Right cardiac atrium (tissue), 5 donors: Measurements from ENCODE around the gene KCNK17. TPM values are rescaled to one million over a fixed set of nuclear protein-coding genes. Genes with fewer than 3 reads are reported as not detected.
"Not testable (repeated sequence)": the region's sequence is repeated elsewhere in the genome, so short reads cannot be mapped to it uniquely, and the experiment has no call there.

Source experiments
- ATAC-seq, 2 donors: fragments of 200-7000 bp; cut with Tn5 transposase; one replicate each; pipeline versions ENCODE4 v1.8.0 to v1.9.1; 2020; ENCODE audit warnings: moderate library complexity in 2 of 2, mild to moderate bottlenecking in 1 of 2
- DNase-seq, 3 donors: peaks; one replicate each; pipeline ENCODE4 v3.0.0-alpha.2; 2020
- H3K27ac ChIP-seq: one replicate; pipeline ENCODE4 v1.5.1; 2013; ENCODE audit warnings: mild to moderate bottlenecking, low read length, control low read depth, moderate library complexity
- H3K27me3 ChIP-seq: one replicate; pipeline ENCODE4 v1.6.1; 2013; ENCODE audit not compliant: control insufficient read depth, insufficient read depth
- H3K4me1 ChIP-seq: one replicate; pipeline ENCODE4 v1.6.1; 2013; ENCODE audit warnings: low read length; ENCODE audit not compliant: control insufficient read depth, insufficient read depth
- H3K4me3 ChIP-seq: one replicate; pipeline ENCODE4 v1.5.1; 2013; ENCODE audit warnings: low read length, control low read depth
- H3K9me3 ChIP-seq: one replicate; pipeline ENCODE4 v1.6.1; 2013; ENCODE audit warnings: low read length; ENCODE audit not compliant: control insufficient read depth
- WGBS: extraction: QIAGEN DNeasy Blood & Tissue Kit; methylation state at CpG from one replicate; pipeline ENCODE4 v1.1.7; 2013; 5-methylcytosine and 5-hydroxymethylcytosine counted together
- intact Hi-C, 4 donors: fragments of 100-400 bp; cut with DNase I; formaldehyde crosslinking; loops; one replicate each; pipeline versions ENCODE4 v1.11.0 to v1.14.0; 2022 to 2023
- polyA plus RNA-seq: library from polyadenylated mRNA; stranded (reverse); fragments of 200-250 nt; gene quantifications from one replicate; pipeline ENCODE4 v1.2.3, GENCODE V29; 2013
- total RNA-seq, 4 donors: library from RNA; stranded (reverse); fragmentation: NEBNext Ultra II Directional; extraction: Animal tissue kit (Norgen Biotek cat#: 25700); gene quantifications; one replicate each; pipeline ENCODE4 v1.2.1, GENCODE V29; 2021
- donor health status: healthy with polysubstance abuse.
- donor health status: DM: no; HTN: yes; CAD: no.
- donor health status: DM: no; HTN: no; CAD: no.
- donor health status: DM: no; HTN: yes; CAD: no; lungs with severe emphysema.
- donor health status: DM: yes; HTN: yes; CAD: no.

Gene KCNK17
- total and polyA plus RNA-seq, 5 donors, result 2.5 to 9.3 (median 3.8) TPM

DNA sequence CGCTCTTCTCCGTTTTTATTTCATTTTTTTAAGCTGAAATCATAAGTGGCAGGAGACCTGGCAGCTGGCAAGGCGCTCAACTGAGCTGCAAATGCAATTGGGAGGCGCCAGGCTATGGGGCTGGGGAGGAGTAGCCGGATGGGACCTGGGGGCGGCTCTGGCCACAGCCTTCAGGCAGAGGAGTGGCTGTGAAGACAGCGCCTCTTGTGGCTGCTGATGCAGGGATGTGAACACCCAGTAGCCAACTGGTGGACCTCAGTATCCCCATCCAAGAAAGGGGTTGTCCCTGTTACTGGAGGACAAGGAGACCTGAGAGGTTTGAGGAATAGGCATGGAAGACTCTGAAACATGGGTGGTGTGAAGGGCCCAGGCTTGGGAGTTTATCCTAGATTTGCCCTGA lies 12.6 kb downstream of the KCNK17 start:
- intact Hi-C loops, result loop anchor here (2.0 to 10.0 kb wide), 6 partner anchors 134 to 429 kb away; no protein-coding TSS in a partner anchor

DNA sequence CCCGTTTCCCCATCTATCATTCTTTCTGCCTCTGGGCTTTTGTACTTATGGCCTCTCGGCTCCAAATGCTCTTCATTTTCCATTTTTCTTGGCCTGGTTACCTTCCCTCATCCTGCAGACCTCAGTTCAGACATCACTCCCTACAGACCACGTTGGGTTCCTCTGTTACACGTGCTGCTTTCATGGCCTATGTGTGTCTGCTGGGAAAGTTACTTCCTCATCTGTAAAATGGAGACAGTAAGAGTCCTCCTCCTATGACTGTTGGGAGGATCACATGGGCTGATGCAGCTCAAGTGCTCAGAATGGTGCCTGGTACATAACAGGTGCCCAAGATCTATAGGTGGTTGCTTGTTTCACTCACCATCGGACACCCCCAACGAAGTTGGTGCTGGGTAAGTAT lies 13.5 kb downstream of the KCNK17 start:
- no peaks in the 10 kb centered on the region for H3K27me3 ChIP-seq
- intact Hi-C loops, result loop anchor here (5.0 to 10.0 kb wide), 5 partner anchors 133 to 428 kb away; no protein-coding TSS in a partner anchor
- peaks cover 2% of the 10 kb centered on the region for H3K4me1 ChIP-seq
- no peak overlapping the region for H3K27ac ChIP-seq
- no peak for DNase-seq
- H3K4me3 ChIP-seq, result no peak overlapping the region
- ATAC-seq, result no peak
- WGBS, result 81% methylated on average over 6 of the region's 6 CpGs
- no peaks in the 10 kb centered on the region for H3K9me3 ChIP-seq

More for the DNA sequence above, 12.6 kb downstream of the KCNK17 start:
- no peak for ATAC-seq
- DNase-seq, result peak in 2 of 3 donors; percentile 32 to 77
- Histone ChIP-seq H3K4me3 (no peak overlapping the region), H3K27ac (no peak overlapping the region), H3K4me1 (no peaks in the 10 kb centered on the region), H3K27me3 (no peaks in the 10 kb centered on the region), H3K9me3 (no peaks in the 10 kb centered on the region)
- WGBS, result 65% methylated on average over 7 of the region's 7 CpGs

DNA sequence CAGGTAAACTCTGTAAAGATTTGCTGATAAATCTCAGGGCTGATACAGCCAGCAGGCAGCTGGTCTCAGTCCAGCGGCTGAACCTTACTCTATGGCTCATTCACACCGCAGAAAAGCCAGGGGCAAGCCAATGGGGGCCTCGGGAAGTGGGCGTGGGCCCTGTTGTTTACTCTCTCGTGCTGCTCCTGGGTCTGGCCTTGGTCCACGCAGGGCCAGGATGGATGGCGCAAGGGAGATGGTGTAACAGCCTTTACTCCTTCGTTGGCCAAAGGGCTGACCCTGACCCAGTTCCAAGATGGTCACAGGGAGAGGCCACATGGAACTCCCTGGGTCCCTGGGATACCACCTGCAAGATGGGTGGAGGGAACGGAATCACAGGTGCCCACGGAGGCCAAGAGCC lies 16.2 kb downstream of the KCNK17 start:
- intact Hi-C loops, result no loop called here
- WGBS, result 74% methylated on average over 10 of the region's 10 CpGs
- Histone ChIP-seq H3K27me3 (no peaks in the 10 kb centered on the region), H3K4me3 (no peak overlapping the region), H3K9me3 (no peaks in the 10 kb centered on the region), H3K27ac (no peak overlapping the region), H3K4me1 (peaks cover 2% of the 10 kb centered on the region)
- DNase-seq (no peak), ATAC-seq (no peak)

DNA sequence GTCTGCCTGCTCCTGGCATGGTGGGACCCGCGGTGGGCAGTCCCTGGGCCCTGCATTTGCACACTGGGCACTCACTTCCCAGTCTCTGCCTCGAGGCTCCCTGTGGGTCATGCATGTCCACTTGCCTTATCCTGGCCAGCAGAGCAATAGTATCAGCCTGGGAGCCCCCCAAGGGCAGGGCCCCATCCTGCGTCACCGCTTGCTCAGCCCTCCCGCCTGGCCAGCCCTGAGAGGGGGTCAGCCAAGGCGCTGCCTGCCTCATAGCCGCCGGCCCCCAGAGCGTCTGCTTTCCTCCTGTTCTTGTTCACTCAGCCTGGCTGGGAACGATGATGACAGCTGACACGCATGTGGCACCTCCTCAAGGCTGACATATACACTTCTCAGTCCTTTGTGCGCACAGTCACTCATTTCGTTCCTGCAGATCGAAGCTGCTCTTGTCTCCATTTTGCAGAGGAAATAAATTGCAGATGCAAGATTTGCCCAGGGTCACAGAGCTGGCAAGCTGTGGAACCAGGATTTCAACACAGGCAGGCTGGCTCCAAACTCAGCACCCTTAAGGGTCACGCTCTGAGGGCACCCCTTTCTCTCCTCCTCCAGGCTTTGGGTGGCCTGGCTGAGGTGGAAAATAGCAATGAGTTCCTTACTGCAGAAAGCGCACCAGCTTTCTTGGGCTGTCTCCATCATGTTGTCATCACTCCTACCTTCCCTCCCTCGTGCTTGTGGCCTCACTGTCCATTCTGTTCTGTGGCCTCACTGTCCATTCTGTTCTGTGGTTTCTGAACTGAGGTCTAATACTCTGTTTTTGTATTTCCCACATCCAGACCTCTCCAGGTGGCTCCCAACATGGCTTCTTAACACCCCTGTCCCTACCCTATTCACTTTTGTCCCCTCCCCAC lies 17.2 kb downstream of the KCNK17 start:
- Histone ChIP-seq H3K27me3 (no peaks in the 10 kb centered on the region), H3K27ac (no peak overlapping the region), H3K9me3 (no peaks in the 10 kb centered on the region), H3K4me3 (no peak overlapping the region), H3K4me1 (peaks cover 2% of the 10 kb centered on the region)
- WGBS, result 27% methylated on average over 18 of the region's 18 CpGs
- ATAC-seq, result peak; percentile 94 to 96
- DNase-seq, result peak; percentile 91 to 94 (median 94)
- intact Hi-C loops, result no loop called here

DNA sequence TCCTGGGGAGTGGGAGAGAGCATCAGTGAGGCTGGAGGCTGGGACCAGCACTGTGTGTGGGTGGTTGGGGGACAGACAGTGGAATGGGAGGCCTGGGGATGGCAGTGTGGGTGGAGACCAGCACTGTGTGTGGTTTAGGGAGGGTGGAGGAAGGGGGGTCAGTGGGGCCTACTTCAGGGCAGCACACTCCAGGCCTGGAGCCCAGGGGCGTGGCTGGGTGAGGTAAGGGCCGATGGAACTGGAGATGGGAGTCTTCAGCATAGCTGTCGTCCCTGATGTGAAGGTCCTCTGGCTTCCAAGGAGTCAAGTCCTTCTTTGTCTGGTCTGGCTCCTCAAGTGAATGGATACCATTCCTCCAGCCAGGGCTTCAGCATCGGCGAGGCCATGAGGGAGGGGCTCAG lies 18.6 kb downstream of the KCNK17 start:
- intact Hi-C loops, result no loop called here
- Histone ChIP-seq H3K4me3 (no peak overlapping the region), H3K27me3 (no peaks in the 10 kb centered on the region), H3K27ac (no peak overlapping the region), H3K4me1 (peaks cover 2% of the 10 kb centered on the region), H3K9me3 (no peaks in the 10 kb centered on the region)
- DNase-seq, result peak; percentile 60 to 80 (median 77)
- ATAC-seq, result peak; percentile 22 to 44
- WGBS, result 53% methylated on average over 5 of the region's 5 CpGs

DNA sequence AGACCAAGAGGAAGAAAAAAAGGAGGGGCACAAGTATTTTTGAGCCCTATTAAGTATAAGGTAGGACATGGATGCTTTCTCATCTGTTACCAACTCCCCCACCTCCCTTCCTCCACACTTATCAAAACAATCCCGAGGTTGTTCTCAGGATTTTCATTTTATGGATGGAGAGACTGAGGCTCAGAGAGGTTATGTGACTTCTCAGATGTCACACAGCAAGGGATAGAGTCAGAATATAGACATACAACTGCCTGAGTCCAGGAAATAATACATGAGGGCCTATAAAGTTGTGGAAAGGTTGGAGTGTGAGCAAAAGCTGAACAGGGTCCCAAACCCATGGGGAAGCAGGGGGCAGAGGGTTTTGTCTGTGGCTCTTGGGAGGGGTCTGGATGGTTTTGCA lies 19.3 kb downstream of the KCNK17 start:
- 63% methylated on average over 1 of the region's 1 CpG for WGBS
- no peak for ATAC-seq
- intact Hi-C loops, result no loop called here
- Histone ChIP-seq H3K27me3 (no peaks in the 10 kb centered on the region), H3K9me3 (no peaks in the 10 kb centered on the region), H3K4me1 (peaks cover 2% of the 10 kb centered on the region), H3K27ac (no peak overlapping the region), H3K4me3 (no peak overlapping the region)
- no peak for DNase-seq

DNA sequence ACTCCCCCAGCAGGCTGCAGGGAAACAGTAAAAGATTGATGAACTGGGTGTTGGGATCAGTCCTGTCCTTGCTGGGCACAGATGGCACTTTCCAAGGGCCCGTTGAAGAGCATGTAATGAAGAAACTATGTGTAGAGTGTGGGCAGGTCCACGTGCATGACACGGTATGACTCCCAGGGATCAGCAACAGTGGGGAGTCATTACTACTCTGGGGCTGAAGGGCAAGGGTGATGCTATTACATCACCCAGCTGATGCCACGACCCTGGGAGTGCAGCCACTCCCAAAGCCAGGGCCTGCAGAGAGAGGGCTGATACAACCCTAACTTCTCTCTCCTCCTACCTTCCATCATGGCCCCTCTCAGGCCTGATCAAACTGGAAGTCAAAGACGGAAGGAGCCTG lies 20.1 kb downstream of the KCNK17 start:
- Histone ChIP-seq H3K27me3 (no peaks in the 10 kb centered on the region), H3K4me1 (peaks cover 2% of the 10 kb centered on the region), H3K27ac (no peak overlapping the region), H3K9me3 (no peaks in the 10 kb centered on the region), H3K4me3 (no peak overlapping the region)
- WGBS, result 60% methylated on average over 5 of the region's 5 CpGs
- no peak for DNase-seq
- no peak for ATAC-seq
- intact Hi-C loops, result no loop called here

DNA sequence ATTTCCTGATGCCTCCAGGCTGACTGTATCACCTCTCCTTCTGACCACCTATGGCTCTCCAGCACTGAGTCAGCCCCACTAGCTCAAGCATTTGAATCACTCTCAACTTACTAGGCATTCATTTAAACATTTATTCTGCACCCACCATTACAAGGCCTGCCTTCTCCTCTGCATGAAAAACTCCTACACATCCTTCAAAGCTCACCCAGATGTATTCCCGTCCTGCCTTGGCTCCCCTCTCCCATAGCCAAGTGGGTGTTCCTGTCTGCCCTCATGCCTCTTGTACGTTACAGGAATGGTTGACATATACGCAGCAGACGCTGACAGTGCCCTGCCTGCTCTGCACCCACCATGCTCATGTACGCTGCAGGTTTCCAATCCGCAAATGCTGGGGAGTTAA lies 21.6 kb downstream of the KCNK17 start:
- Histone ChIP-seq H3K4me1 (peaks cover 2% of the 10 kb centered on the region), H3K27me3 (no peaks in the 10 kb centered on the region), H3K4me3 (no peak overlapping the region), H3K9me3 (no peaks in the 10 kb centered on the region), H3K27ac (no peak overlapping the region)
- 90% methylated on average over 6 of the region's 6 CpGs for WGBS
- intact Hi-C loops, result no loop called here
- DNase-seq (no peak), ATAC-seq (no peak)

DNA sequence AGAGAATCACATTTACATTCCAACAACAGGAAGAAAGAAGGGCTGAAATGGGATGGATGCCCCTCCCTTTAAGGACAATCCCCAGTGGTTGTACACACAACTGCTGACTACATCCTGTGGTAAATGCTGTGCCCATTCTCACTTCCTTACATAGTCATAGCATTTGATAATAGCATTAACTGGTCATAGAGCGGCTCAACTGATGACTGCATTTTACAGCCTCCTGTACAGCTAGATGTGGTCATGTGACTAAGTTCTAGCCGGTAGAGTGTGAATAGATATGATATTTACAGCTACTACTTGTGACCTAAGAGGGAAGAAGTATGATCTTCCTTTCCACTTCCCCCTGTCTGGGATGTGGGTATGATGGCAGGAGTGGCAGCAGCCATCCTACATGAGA lies 24.7 kb downstream of the KCNK17 start:
- intact Hi-C loops, result no loop called here
- ATAC-seq (no peak), DNase-seq (no peak)
- no peaks in the 10 kb centered on the region for H3K9me3 ChIP-seq
- 68% methylated on average over 2 of the region's 2 CpGs for WGBS
- no peak overlapping the region for H3K27ac ChIP-seq
- H3K4me1 ChIP-seq, result no peaks in the 10 kb centered on the region
- no peak overlapping the region for H3K4me3 ChIP-seq
- H3K27me3 ChIP-seq, result no peaks in the 10 kb centered on the region

DNA sequence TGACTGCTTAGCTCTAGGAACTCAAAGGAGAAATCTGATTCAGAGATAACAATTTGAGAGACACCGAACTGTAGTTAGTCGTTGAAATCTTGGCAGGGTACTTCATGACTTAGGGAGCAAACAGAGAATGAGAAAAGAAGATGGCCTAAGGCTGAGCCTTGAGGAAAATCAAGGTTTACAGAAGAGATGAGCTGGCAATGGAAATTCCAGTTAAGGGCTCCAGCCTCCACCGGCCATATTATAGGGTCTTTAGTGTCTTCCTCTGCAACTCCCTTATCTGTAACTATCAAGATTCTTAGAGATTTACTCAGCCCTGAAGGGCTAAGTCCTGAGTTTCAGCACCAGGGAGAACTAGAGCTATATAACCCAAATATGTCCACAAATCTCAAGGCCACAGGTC lies 26.6 kb downstream of the KCNK17 start:
- Histone ChIP-seq H3K9me3 (no peaks in the 10 kb centered on the region), H3K27me3 (no peaks in the 10 kb centered on the region)
- no peak for ATAC-seq

DNA sequence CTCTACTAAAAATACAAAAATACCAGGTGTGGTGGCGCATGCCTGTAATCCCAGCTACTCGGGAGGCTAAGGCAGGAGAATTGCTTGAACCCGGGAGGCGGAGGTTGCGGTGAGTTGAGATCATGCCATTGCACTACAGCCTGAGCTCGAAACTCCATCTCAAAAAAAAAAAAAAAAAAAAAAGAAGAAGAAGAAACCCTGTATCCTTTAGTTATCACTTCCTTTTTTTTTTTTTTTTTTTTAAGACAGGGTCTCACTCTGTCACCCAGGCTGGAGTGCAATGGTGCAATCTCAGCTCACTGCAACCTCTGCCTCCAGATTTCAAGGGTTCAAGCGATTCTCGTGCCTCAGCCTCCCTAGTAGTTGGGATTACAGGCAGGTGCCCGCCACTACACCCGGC lies 27.6 kb downstream of the KCNK17 start:
- H3K27me3 ChIP-seq, DNase-seq, intact Hi-C loops, ATAC-seq, H3K4me1 ChIP-seq, H3K9me3 ChIP-seq, H3K4me3 ChIP-seq, H3K27ac ChIP-seq: not testable (repeated sequence)
- 73% methylated on average over 10 of the region's 10 CpGs for WGBS

More for the DNA sequence above, 26.6 kb downstream of the KCNK17 start:
- no peak overlapping the region for H3K4me3 ChIP-seq
- intact Hi-C loops, result no loop called here
- H3K27ac ChIP-seq, result no peak overlapping the region
- H3K4me1 ChIP-seq, result no peaks in the 10 kb centered on the region
- WGBS, result 90% methylated on average over 3 of the region's 3 CpGs
- DNase-seq, result no peak
